GM06990 (cell line): ENCODE results near the gene REXO5.

Source experiments
- DNase-seq: peaks from one replicate; pipeline ENCODE4 v3.0.0-alpha.2; 2011; ENCODE audit not compliant: insufficient read length; ENCODE audit errors: extremely low read depth
- H3K27me3 ChIP-seq: replicated peaks from 2 replicates; pipeline ENCODE4 v1.6.0; 2011; ENCODE audit warnings: low read length; ENCODE audit not compliant: control insufficient read depth, insufficient read depth
- H3K36me3 ChIP-seq: 2 replicates; pipeline ENCODE4 v1.5.1; 2011; ENCODE audit warnings: low read length; ENCODE audit not compliant: control insufficient read depth, insufficient read depth
- H3K4me3 ChIP-seq: replicated peaks from 2 replicates; pipeline ENCODE4 v1.5.1; 2011; ENCODE audit warnings: low read depth, mild to moderate bottlenecking, control low read depth, low read length
- CTCF ChIP-seq: IDR thresholded peaks from 2 replicates; pipeline ENCODE4 v1.5.1; 2011; ENCODE audit warnings: low read length, control low read depth, mild to moderate bottlenecking, inconsistent platforms; ENCODE audit not compliant: insufficient read depth, poor library complexity, severe bottlenecking

Gene REXO5

GRCh38 chr16:20866145-20866772 is 59.9 kb downstream of the REXO5 start:
- DNase-seq = peak; percentile 33
- TF ChIP-seq CTCF = no peak
- H3K36me3 ChIP-seq = peaks cover 5% of the 10 kb centered on the region
- H3K4me3 ChIP-seq = no peak overlapping the region
- no peaks in the 10 kb centered on the region for H3K27me3 ChIP-seq

- H3K27me3 ChIP-seq = no peaks in the 10 kb centered on the region
- H3K4me3 ChIP-seq = no peak overlapping the region
- H3K36me3 ChIP-seq = peaks cover 5% of the 10 kb centered on the region
- no peak for TF ChIP-seq CTCF
- no peak for DNase-seq
Measured at GRCh38 chr16:20866801-20867200, 60.5 kb downstream of the REXO5 start.

- Histone ChIP-seq H3K4me3 (no peak overlapping the region), H3K36me3 (peaks cover 1% of the 10 kb centered on the region), H3K27me3 (no peaks in the 10 kb centered on the region)
- TF ChIP-seq CTCF = no peak
- DNase-seq = no peak
Measured at GRCh38 chr16:20867585-20867984, 61.3 kb downstream of the REXO5 start.

GRCh38 chr16:20868890-20869289 is 62.6 kb downstream of the REXO5 start:
- Histone ChIP-seq H3K36me3 (peaks cover 1% of the 10 kb centered on the region), H3K4me3 (no peak overlapping the region), H3K27me3 (no peaks in the 10 kb centered on the region)
- no peak for TF ChIP-seq CTCF
- DNase-seq = no peak

GRCh38 chr16:20870122-20870820 is 63.9 kb downstream of the REXO5 start:
- no peak for DNase-seq
- Histone ChIP-seq H3K4me3 (no peak overlapping the region), H3K27me3 (no peaks in the 10 kb centered on the region), H3K36me3 (peaks cover 1% of the 10 kb centered on the region)
- TF ChIP-seq CTCF = no peak
